Caco-2 (cell line): ENCODE results near the gene INTS6. TPM values are rescaled to one million over a fixed set of nuclear protein-coding genes. Genes with fewer than 3 reads are reported as not detected.

Experiments used
- BruUV-seq: library from RNA; stranded (reverse); fragments of 400-500 nt; replicated peaks from 2 replicates; lab custom pipeline; 2021; lab: Mats Ljungman, UMichigan
- CTCF ChIA-PET: fragments of 300-600 bp; sonication (Branson Sonifier 250); formaldehyde crosslinking; loops from one replicate; lab custom pipeline; 2022; ENCODE audit warnings: antibody characterized with exemption; lab: Charles Lee
- POLR2A ChIA-PET: fragments of 300-600 bp; sonication (Branson Sonifier 250); formaldehyde crosslinking; loops from one replicate; lab custom pipeline; 2022; ENCODE audit warnings: antibody characterized with exemption; lab: Charles Lee
- DNase-seq, 2 experiments: peaks; one replicate each; pipeline versions ENCODE4 v3.0.0 to v3.0.0-alpha.2; 2020 to 2022
- H3K27me3 ChIP-seq: replicated peaks from 2 replicates; pipeline ENCODE4 v1.6.0; 2011; ENCODE audit warnings: low read length; ENCODE audit not compliant: control insufficient read depth, insufficient read depth
- H3K36me3 ChIP-seq: 2 replicates; pipeline ENCODE4 v1.5.1; 2011; ENCODE audit warnings: low read length; ENCODE audit not compliant: control insufficient read depth, insufficient read depth
- H3K4me1 ChIP-seq: fragments of 250-450 bp; sonication (Bioruptor Pico); 2 replicates; pipeline ENCODE4 v1.5.1; 2020; ENCODE audit warnings: mild to moderate bottlenecking
- H3K4me3 ChIP-seq: 2 replicates; pipeline ENCODE4 v1.5.1; 2011; ENCODE audit warnings: low read depth, mild to moderate bottlenecking, control low read depth, low read length
- H3K9me3 ChIP-seq: fragments of 250-450 bp; sonication (Bioruptor Pico); 2 replicates; pipeline ENCODE4 v1.5.1; 2020; ENCODE audit warnings: mild to moderate bottlenecking, moderate library complexity
- H3K27ac Mint-ChIP-seq: one replicate; pipeline ENCODE4 v1.8.0; 2022; ENCODE audit warnings: mixed read lengths; ENCODE audit not compliant: unreplicated experiment
- H3K27me3 Mint-ChIP-seq: one replicate; pipeline ENCODE4 v1.8.0; 2022; ENCODE audit warnings: mixed read lengths; ENCODE audit not compliant: insufficient read depth, unreplicated experiment
- H3K36me3 Mint-ChIP-seq: one replicate; pipeline ENCODE4 v1.8.0; 2022; ENCODE audit warnings: mild to moderate bottlenecking, mixed read lengths; ENCODE audit not compliant: insufficient read depth, unreplicated experiment
- H3K4me1 Mint-ChIP-seq: one replicate; pipeline ENCODE4 v1.8.0; 2022; ENCODE audit warnings: low read depth, mixed read lengths; ENCODE audit not compliant: unreplicated experiment
- H3K4me3 Mint-ChIP-seq: one replicate; pipeline ENCODE4 v1.8.0; 2022; ENCODE audit warnings: mild to moderate bottlenecking, moderate library complexity, mixed read lengths; ENCODE audit not compliant: unreplicated experiment
- H3K9me3 Mint-ChIP-seq: one replicate; pipeline ENCODE4 v1.8.0; 2022; ENCODE audit warnings: mixed read lengths; ENCODE audit not compliant: unreplicated experiment
- intact Hi-C: fragments of 100-400 bp; cut with micrococcal nuclease; formaldehyde crosslinking; loops from one replicate; pipeline ENCODE4 v1.10.0; 2022; ENCODE audit not compliant: unreplicated experiment
- total RNA-seq: library from RNA; stranded (reverse); gene quantifications from 2 replicates; pipeline ENCODE4 v1.2.3, GENCODE V29; 2022
- TF ChIP-seq, protein P1 (sequence below), 2 experiments: fragments of 200-600 bp in 1 of 2; IDR thresholded peaks; 1 replicate in 1 of 2; 2 replicates in 1 of 2; pipeline versions ENCODE4 v1.5.1 to v1.8.0; 2011 to 2022; ENCODE audit warnings: antibody characterized with exemption in 1 of 2, control low read depth in 1 of 2, inconsistent platforms in 1 of 2, low read depth in 1 of 2, low read length in 1 of 2, mild to moderate bottlenecking in 1 of 2, moderate library complexity in 1 of 2; ENCODE audit not compliant: insufficient read depth in 1 of 2, severe bottlenecking in 1 of 2, unreplicated experiment in 1 of 2

Gene INTS6
- total RNA-seq, 1 experiment from 2014 or later = 42.6 TPM

DNA sequence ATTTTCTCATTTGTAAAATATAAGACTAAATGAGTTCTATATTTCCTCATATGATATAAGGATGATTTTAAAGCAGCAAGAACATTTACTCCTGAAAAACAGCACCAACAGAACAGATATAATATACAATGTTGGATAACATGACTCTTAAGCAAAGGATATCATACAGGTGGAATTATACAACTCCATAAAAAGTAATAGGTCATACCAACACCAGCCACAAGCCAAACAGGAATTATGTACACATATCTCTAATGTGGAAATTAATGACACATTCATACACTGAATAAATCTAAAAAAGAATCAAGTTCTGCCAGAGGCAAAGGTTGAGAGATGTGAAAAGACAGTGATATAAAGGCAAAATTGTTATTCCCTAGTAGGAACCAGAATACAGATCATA lies 25.9 kb downstream of the INTS6 start:
- no peaks in the 10 kb centered on the region for H3K36me3 ChIP-seq
- H3K4me1 ChIP-seq = no peaks in the 10 kb centered on the region; the same call in 1 of the 2 replicates
- H3K9me3 ChIP-seq = no peaks in the 10 kb centered on the region
- no peaks in the 10 kb centered on the region for H3K27me3 ChIP-seq
- intact Hi-C loops = no loop called here
- no TSS peak for BruUV-seq
- H3K36me3 Mint-ChIP-seq = peaks cover 12% of the 10 kb centered on the region
- no peak overlapping the region for H3K27ac Mint-ChIP-seq
- ChIA-PET POLR2A (no interaction called here), CTCF (no interaction called here)
- H3K4me1 Mint-ChIP-seq = peaks cover 14% of the 10 kb centered on the region
- TF ChIP-seq, protein P1, sequence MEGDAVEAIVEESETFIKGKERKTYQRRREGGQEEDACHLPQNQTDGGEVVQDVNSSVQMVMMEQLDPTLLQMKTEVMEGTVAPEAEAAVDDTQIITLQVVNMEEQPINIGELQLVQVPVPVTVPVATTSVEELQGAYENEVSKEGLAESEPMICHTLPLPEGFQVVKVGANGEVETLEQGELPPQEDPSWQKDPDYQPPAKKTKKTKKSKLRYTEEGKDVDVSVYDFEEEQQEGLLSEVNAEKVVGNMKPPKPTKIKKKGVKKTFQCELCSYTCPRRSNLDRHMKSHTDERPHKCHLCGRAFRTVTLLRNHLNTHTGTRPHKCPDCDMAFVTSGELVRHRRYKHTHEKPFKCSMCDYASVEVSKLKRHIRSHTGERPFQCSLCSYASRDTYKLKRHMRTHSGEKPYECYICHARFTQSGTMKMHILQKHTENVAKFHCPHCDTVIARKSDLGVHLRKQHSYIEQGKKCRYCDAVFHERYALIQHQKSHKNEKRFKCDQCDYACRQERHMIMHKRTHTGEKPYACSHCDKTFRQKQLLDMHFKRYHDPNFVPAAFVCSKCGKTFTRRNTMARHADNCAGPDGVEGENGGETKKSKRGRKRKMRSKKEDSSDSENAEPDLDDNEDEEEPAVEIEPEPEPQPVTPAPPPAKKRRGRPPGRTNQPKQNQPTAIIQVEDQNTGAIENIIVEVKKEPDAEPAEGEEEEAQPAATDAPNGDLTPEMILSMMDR (IDR thresholded peaks at IDR 0.05; ENCODE audit: insufficient read depth in 1 of 2, low read depth in 1 of 2, low read length in 1 of 2, severe bottlenecking in 1 of 2, unreplicated experiment in 1 of 2) = no peak
- H3K27me3 Mint-ChIP-seq = no peaks in the 10 kb centered on the region
- H3K4me3 ChIP-seq = no peak overlapping the region
- no peaks in the 10 kb centered on the region for H3K9me3 Mint-ChIP-seq
- DNase-seq = no peak
- no peak overlapping the region for H3K4me3 Mint-ChIP-seq

DNA sequence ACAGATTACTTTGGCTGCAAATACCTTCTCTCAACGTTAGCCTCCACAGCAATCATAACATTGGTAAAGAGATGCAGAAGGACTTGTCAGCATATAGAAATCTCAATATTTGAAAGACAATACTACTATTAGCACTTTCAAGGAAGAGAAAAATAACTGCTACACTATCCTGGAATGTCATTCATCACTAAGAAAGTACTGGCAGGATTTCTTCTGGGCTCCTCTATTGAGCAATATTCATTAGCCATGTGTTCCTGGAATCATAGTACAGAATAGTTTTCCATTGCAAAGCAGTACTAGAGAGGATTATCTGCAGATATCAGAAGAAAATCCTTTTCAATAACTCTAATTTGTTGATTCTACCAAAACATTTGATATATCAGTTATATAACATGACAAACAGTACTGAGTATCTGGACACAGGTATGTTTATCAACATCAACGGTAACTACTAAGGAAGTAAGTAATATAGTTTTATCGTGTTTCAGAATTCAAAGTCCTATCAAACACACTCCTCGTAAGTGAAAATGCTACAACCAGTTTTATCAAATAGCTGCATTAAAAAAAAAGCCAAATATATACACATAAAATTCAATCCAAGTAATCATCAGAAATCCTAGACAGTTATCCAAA lies 27.3 kb downstream of the INTS6 start:
- Mint-ChIP-seq H3K4me3 (no peak overlapping the region), H3K27ac (no peak overlapping the region), H3K36me3 (peaks cover 12% of the 10 kb centered on the region), H3K27me3 (no peaks in the 10 kb centered on the region), H3K4me1 (peaks cover 14% of the 10 kb centered on the region), H3K9me3 (no peaks in the 10 kb centered on the region)
- no peak overlapping the region for H3K4me3 ChIP-seq
- intact Hi-C loops = no loop called here
- no peaks in the 10 kb centered on the region; the same call in 1 of the 2 replicates for H3K4me1 ChIP-seq
- TF ChIP-seq, protein P1 (IDR thresholded peaks at IDR 0.05; ENCODE audit: insufficient read depth in 1 of 2, low read depth in 1 of 2, low read length in 1 of 2, severe bottlenecking in 1 of 2, unreplicated experiment in 1 of 2) = no peak
- ChIA-PET POLR2A (interaction anchor here (1.1 kb wide), 1 partner anchor 28 kb away, joined by 3 read pairs; no protein-coding TSS in a partner anchor), CTCF (no interaction called here)
- DNase-seq = no peak
- BruUV-seq = no TSS peak
- no peaks in the 10 kb centered on the region for H3K27me3 ChIP-seq
- H3K9me3 ChIP-seq = no peaks in the 10 kb centered on the region
- H3K36me3 ChIP-seq = no peaks in the 10 kb centered on the region

DNA sequence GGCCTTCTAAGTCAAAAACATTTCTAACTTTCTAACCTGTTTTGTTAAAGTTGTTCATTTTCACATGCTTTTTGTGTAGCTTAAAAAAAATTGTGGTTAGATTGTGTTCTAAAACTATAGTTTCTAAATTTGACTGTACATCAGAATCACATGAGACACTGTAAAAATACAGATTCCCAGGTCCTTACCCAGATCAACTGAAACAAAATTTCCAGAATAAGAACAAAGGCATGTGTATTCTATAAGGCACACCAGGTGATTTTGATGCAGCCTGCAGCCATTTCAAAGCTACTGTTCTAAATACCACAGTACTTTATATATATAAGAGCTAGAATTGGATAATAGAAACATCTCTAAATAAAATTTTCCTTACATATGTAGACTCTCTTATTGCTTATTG lies 29.1 kb downstream of the INTS6 start:
- H3K4me3 ChIP-seq = no peak overlapping the region
- no peaks in the 10 kb centered on the region for H3K27me3 ChIP-seq
- intact Hi-C loops = no loop called here
- TF ChIP-seq, protein P1 (IDR thresholded peaks at IDR 0.05; ENCODE audit: insufficient read depth in 1 of 2, low read depth in 1 of 2, low read length in 1 of 2, severe bottlenecking in 1 of 2, unreplicated experiment in 1 of 2) = no peak
- H3K4me1 ChIP-seq = no peaks in the 10 kb centered on the region; the same call in 1 of the 2 replicates
- H3K36me3 ChIP-seq = no peaks in the 10 kb centered on the region
- Mint-ChIP-seq H3K27me3 (no peaks in the 10 kb centered on the region), H3K4me3 (no peak overlapping the region), H3K9me3 (no peaks in the 10 kb centered on the region), H3K4me1 (peaks cover 14% of the 10 kb centered on the region), H3K36me3 (peaks cover 13% of the 10 kb centered on the region), H3K27ac (no peak overlapping the region)
- ChIA-PET POLR2A (no interaction called here), CTCF (no interaction called here)
- no peak for DNase-seq
- no peaks in the 10 kb centered on the region for H3K9me3 ChIP-seq
- no TSS peak for BruUV-seq
